Measurements from ENCODE around the gene NDUFS8. TPM values are rescaled to one million over a fixed set of nuclear protein-coding genes. Genes with fewer than 3 reads are reported as not detected.
A peak's percentile ranks its signal among the peaks of the same experiment; 100 is the strongest.

Gene NDUFS8
- total RNA-seq, 1 experiment from 2014 or later, result 214 TPM

DNA sequence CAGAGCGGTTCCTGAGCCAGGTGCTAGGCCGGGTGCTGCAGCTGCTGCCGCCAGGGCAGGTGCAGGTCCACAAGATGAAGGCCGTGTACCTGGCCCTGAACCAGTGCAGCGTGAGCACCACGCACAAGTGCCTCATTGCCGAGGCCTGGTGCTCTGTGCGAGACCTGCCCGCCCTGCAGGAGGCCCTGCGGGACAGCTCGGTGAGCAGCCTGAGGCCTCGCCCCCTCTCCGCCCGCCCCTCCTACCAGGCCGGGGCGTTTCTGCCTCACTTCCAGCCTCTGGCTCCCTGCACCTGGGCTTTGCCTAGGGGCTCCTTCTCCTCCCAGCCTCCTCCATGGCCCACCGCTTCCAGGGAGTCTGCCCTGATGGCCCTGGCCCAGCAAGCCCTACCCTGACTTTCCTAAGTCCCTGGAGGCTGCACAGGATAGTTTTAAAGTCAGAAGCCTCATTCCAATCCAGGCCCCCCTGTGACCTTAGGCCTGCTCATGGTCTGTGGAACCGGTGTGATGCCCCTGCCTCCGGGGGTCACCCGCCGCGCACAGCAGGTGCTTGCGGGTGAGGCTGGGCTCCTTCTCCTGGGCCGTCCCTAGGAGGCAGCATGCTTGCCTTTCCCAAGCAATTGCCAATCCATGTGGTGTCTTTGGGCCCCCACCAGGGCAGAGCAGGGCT lies 13.8 kb downstream of the NDUFS8 start:
- H2BK120ac ChIP-seq (ENCODE audit: low read depth, low read length, poor library complexity, severe bottlenecking), result no peak overlapping the region
- no peak overlapping the region for H3K23ac ChIP-seq (ENCODE audit: insufficient read length, low read depth, low read length)
- no peaks in the 10 kb centered on the region for H3K27me3 ChIP-seq (ENCODE audit: insufficient read depth, low read length)
- TF ChIP-seq, protein P1, sequence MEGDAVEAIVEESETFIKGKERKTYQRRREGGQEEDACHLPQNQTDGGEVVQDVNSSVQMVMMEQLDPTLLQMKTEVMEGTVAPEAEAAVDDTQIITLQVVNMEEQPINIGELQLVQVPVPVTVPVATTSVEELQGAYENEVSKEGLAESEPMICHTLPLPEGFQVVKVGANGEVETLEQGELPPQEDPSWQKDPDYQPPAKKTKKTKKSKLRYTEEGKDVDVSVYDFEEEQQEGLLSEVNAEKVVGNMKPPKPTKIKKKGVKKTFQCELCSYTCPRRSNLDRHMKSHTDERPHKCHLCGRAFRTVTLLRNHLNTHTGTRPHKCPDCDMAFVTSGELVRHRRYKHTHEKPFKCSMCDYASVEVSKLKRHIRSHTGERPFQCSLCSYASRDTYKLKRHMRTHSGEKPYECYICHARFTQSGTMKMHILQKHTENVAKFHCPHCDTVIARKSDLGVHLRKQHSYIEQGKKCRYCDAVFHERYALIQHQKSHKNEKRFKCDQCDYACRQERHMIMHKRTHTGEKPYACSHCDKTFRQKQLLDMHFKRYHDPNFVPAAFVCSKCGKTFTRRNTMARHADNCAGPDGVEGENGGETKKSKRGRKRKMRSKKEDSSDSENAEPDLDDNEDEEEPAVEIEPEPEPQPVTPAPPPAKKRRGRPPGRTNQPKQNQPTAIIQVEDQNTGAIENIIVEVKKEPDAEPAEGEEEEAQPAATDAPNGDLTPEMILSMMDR (conservative IDR thresholded peaks at IDR 0.05), result no peak; the same call in 2 of the 3 replicates
- Mint-ChIP-seq H3K27ac (peak overlapping the region in 1 of 3 experiments; percentile 73; a peak in 1 of 7 replicates), H3K4me1 (peaks cover 7 to 9% of the 10 kb centered on the region in 2 experiments), H3K36me3 (ENCODE audit: insufficient read depth in 1 of 3, low read depth in 3 of 3) (no peaks in the 10 kb centered on the region; a peak in 1 of 7 replicates), H3K27me3 (ENCODE audit: low read depth) (no peaks in the 10 kb centered on the region), H3K4me3 (no peak overlapping the region), H3K9me3 (no peaks in the 10 kb centered on the region)
- no peak overlapping the region for H2BK20ac ChIP-seq (ENCODE audit: low read depth, low read length, poor library complexity, severe bottlenecking)
- H4K8ac ChIP-seq (replicated peaks; ENCODE audit: insufficient read length, low read depth, low read length), result no peak overlapping the region
- no peak overlapping the region for H3K4ac ChIP-seq (ENCODE audit: low read depth, low read length)
- H4K20me1 ChIP-seq (ENCODE audit: control insufficient read depth, insufficient read depth, insufficient read length), result no peaks in the 10 kb centered on the region
- no peak overlapping the region for H3K56ac ChIP-seq (ENCODE audit: insufficient read length, low read depth, low read length)
- H3K79me2 ChIP-seq (ENCODE audit: insufficient read depth, low read length), result no peaks in the 10 kb centered on the region
- H3K27ac ChIP-seq (ENCODE audit: insufficient read length, low read depth, low read length), result no peak overlapping the region
- H3K4me1 ChIP-seq (ENCODE audit: insufficient read depth, low read length), result no peaks in the 10 kb centered on the region; the same call in 1 of the 2 replicates
- H3T11ph ChIP-seq (ENCODE audit: low read length), result no peak overlapping the region
- no peak overlapping the region for H4K91ac ChIP-seq (ENCODE audit: insufficient read length, low read depth, low read length)
- H3K4me2 ChIP-seq (ENCODE audit: insufficient read depth, insufficient read length, low read length), result no peak overlapping the region
- no peaks in the 10 kb centered on the region for H3K79me1 ChIP-seq (ENCODE audit: insufficient read depth, low read depth, low read length, poor library complexity, severe bottlenecking)
- H2BK5ac ChIP-seq (ENCODE audit: insufficient read length, low read length), result no peak overlapping the region
- no peak overlapping the region; the same call in 1 of the 2 replicates for H3K14ac ChIP-seq (ENCODE audit: insufficient read depth, low read length)
- no peak overlapping the region for H2BK12ac ChIP-seq (ENCODE audit: insufficient read length, low read depth, low read length)
- no peak overlapping the region for H3K9ac ChIP-seq (ENCODE audit: extremely low read depth, insufficient read length, low read length)
- no peaks in the 10 kb centered on the region for H3K23me2 ChIP-seq (ENCODE audit: insufficient read length, low read depth, low read length, poor library complexity, severe bottlenecking)
- no peak overlapping the region for H3K18ac ChIP-seq (ENCODE audit: insufficient read length, low read depth, low read length)
- no peak overlapping the region for H2AK5ac ChIP-seq (ENCODE audit: insufficient read length, low read length)
- WGBS (ENCODE audit: extremely low coverage, insufficient read length, low lambda C conversion rate), result no CpG with 5 or more reads among the region's 24 CpGs
- peak; percentile 54 for DNase-seq
- H4K5ac ChIP-seq (ENCODE audit: insufficient read length, low read depth, low read length), result no peak overlapping the region
- H2AFZ ChIP-seq (ENCODE audit: low read length), result no peak overlapping the region
- H2BK15ac ChIP-seq (ENCODE audit: low read depth, low read length), result no peak overlapping the region
- no peaks in the 10 kb centered on the region for H3K9me3 ChIP-seq (ENCODE audit: control insufficient read depth, low read depth, low read length)
